ENCODE data around the gene HSF5.

HSF5 gene

DNA sequence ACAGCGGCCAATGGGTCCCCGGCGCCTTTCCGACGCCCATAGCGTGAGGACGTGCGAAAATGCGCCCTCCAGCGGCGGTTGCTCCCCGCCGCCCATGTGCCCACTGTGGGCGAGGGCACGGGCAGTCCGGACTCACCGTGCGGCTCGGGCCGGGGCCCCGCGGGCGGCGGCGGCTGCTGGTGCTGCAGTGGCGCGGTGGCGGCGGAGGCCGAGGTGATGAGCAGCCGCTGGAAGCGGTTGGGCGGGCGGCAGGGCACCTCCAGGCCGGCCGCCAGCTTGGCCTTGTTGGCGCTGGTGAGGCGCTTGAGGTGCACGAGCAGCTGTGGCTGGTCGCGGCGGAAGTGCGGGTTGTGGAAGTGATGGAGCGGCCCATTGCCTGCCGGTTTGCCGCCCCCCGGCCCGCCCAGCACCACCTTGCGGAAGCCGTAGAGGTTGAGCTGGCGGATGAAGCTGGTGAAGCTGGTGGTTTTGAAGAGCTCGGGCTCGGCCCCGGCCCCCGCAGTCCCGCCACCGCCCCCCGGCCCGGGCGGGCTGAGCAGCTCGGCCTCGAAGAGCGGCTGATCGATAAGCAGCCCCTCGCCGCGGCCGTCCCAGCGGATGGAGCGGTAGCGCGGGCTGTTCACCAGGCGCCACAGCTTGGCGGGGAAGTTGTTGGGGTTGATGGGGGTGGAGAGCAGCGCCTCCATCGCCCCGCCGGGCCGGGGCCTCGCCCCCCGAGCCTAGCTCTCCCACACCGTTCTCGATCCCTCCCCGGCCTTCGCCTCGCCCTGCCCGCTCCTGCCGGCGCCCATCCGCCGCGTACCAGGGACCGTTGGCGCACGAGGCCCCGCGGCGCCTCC lies at the start of gene HSF5:
Gene HSF5, minus strand, starts transcription at position 820 of the 839 bp plus-strand sequence. Its CDS starts 134 bp downstream, at position 686.
- Histone ChIP-seq H3K4me3 (ENCODE audit: low read depth in 1 of 5, low read length in 5 of 5) (no peak within 1 kb of the TSS), H3K9me3 (ENCODE audit: control insufficient read depth in 5 of 5, low read length in 5 of 5) (no peaks in the 10 kb centered on the region), H3K9ac (ENCODE audit: low read length in 5 of 5) (no peak within 1 kb of the TSS), H3K36me3 (ENCODE audit: control insufficient read depth in 5 of 5, insufficient read depth in 5 of 5, low read length in 5 of 5) (peaks cover 27 to 47% (median 36%) of the 10 kb centered on the region in 5 donors), H3K4me1 (ENCODE audit: control insufficient read depth in 5 of 5, insufficient read depth in 5 of 5, low read length in 5 of 5) (peaks cover 0 to 3% (median 0%) of the 10 kb centered on the region in 5 donors), H3K27ac (ENCODE audit: low read depth, low read length) (no peak within 1 kb of the TSS), H3K27me3 (ENCODE audit: control insufficient read depth in 5 of 5, insufficient read depth in 4 of 5, low read length in 5 of 5) (no peaks in the 10 kb centered on the region)

DNA sequence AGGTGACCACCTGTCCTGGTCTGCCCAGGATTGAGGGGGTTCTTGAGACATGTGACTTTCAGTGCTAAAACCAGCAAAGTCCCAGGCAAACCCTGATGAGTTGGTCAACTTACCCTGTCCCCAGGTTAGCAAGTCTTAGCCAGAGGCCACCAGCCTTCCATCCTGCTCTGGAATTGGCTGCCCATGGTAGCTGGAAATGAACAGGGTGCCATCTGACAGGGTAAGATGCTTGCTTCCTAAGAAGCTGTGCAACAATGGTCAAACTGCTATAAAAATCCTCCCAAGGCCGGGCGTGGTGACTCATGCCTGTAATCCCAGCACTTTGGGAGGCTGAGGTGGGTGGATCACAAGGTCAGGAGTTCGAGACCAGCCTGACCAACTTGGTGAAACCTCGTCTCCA lies 49.1 kb upstream of the HSF5 start:
- Histone ChIP-seq H3K36me3 (ENCODE audit: control insufficient read depth in 5 of 5, insufficient read depth in 5 of 5, low read length in 5 of 5) (no peaks in the 10 kb centered on the region), H3K9me3 (ENCODE audit: control insufficient read depth in 5 of 5, low read length in 5 of 5) (no peaks in the 10 kb centered on the region), H3K4me1 (ENCODE audit: control insufficient read depth in 5 of 5, insufficient read depth in 5 of 5, low read length in 5 of 5) (peaks cover 0 to 24% (median 6%) of the 10 kb centered on the region in 5 donors), H3K27ac (ENCODE audit: low read depth, low read length) (no peak overlapping the region), H3K9ac (ENCODE audit: low read length in 5 of 5) (no peak overlapping the region), H3K4me3 (ENCODE audit: low read depth in 1 of 5, low read length in 5 of 5) (no peak overlapping the region), H3K27me3 (ENCODE audit: control insufficient read depth in 5 of 5, insufficient read depth in 4 of 5, low read length in 5 of 5) (no peaks in the 10 kb centered on the region)

GRCh38 chr17:58536542-58536941 lies 48.3 kb upstream of the HSF5 start:
- Histone ChIP-seq H3K27me3 (ENCODE audit: control insufficient read depth in 5 of 5, insufficient read depth in 4 of 5, low read length in 5 of 5) (no peaks in the 10 kb centered on the region), H3K4me1 (ENCODE audit: control insufficient read depth in 5 of 5, insufficient read depth in 5 of 5, low read length in 5 of 5) (peaks cover 0 to 29% (median 10%) of the 10 kb centered on the region in 5 donors), H3K9me3 (ENCODE audit: control insufficient read depth in 5 of 5, low read length in 5 of 5) (no peaks in the 10 kb centered on the region), H3K9ac (ENCODE audit: low read length in 5 of 5) (no peak overlapping the region), H3K4me3 (ENCODE audit: low read depth in 1 of 5, low read length in 5 of 5) (no peak overlapping the region), H3K27ac (ENCODE audit: low read depth, low read length) (no peak overlapping the region), H3K36me3 (ENCODE audit: control insufficient read depth in 5 of 5, insufficient read depth in 5 of 5, low read length in 5 of 5) (no peaks in the 10 kb centered on the region)

GRCh38 chr17:58535431-58535830 lies 47.2 kb upstream of the HSF5 start:
- Histone ChIP-seq H3K27me3 (ENCODE audit: control insufficient read depth in 5 of 5, insufficient read depth in 4 of 5, low read length in 5 of 5) (no peaks in the 10 kb centered on the region), H3K4me3 (ENCODE audit: low read depth in 1 of 5, low read length in 5 of 5) (no peak overlapping the region), H3K9me3 (ENCODE audit: control insufficient read depth in 5 of 5, low read length in 5 of 5) (no peaks in the 10 kb centered on the region), H3K36me3 (ENCODE audit: control insufficient read depth in 5 of 5, insufficient read depth in 5 of 5, low read length in 5 of 5) (no peaks in the 10 kb centered on the region), H3K9ac (ENCODE audit: low read length in 5 of 5) (no peak overlapping the region), H3K4me1 (ENCODE audit: control insufficient read depth in 5 of 5, insufficient read depth in 5 of 5, low read length in 5 of 5) (peaks cover 1 to 37% (median 18%) of the 10 kb centered on the region in 5 donors), H3K27ac (ENCODE audit: low read depth, low read length) (no peak overlapping the region)

GRCh38 chr17:58534901-58535421 lies 46.8 kb upstream of the HSF5 start:
- H3K36me3 ChIP-seq (ENCODE audit: control insufficient read depth in 5 of 5, insufficient read depth in 5 of 5, low read length in 5 of 5): no peaks in the 10 kb centered on the region
- H3K4me3 ChIP-seq (ENCODE audit: low read depth in 1 of 5, low read length in 5 of 5): no peak overlapping the region
- peaks cover 1 to 38% (median 18%) of the 10 kb centered on the region in 5 donors for H3K4me1 ChIP-seq (ENCODE audit: control insufficient read depth in 5 of 5, insufficient read depth in 5 of 5, low read length in 5 of 5)
- H3K9me3 ChIP-seq (ENCODE audit: control insufficient read depth in 5 of 5, low read length in 5 of 5): no peaks in the 10 kb centered on the region
- no peak overlapping the region for H3K27ac ChIP-seq (ENCODE audit: low read depth, low read length)
- no peak overlapping the region for H3K9ac ChIP-seq (ENCODE audit: low read length in 5 of 5)
- H3K27me3 ChIP-seq (ENCODE audit: control insufficient read depth in 5 of 5, insufficient read depth in 4 of 5, low read length in 5 of 5): no peaks in the 10 kb centered on the region

GRCh38 chr17:58534331-58534730 lies 46.1 kb upstream of the HSF5 start:
- H3K9me3 ChIP-seq (ENCODE audit: control insufficient read depth in 5 of 5, low read length in 5 of 5): no peaks in the 10 kb centered on the region
- peaks cover 1 to 40% (median 18%) of the 10 kb centered on the region in 5 donors for H3K4me1 ChIP-seq (ENCODE audit: control insufficient read depth in 5 of 5, insufficient read depth in 5 of 5, low read length in 5 of 5)
- H3K4me3 ChIP-seq (ENCODE audit: low read depth in 1 of 5, low read length in 5 of 5): no peak overlapping the region
- no peaks in the 10 kb centered on the region for H3K36me3 ChIP-seq (ENCODE audit: control insufficient read depth in 5 of 5, insufficient read depth in 5 of 5, low read length in 5 of 5)
- H3K27ac ChIP-seq (ENCODE audit: low read depth, low read length): no peak overlapping the region
- H3K9ac ChIP-seq (ENCODE audit: low read length in 5 of 5): no peak overlapping the region
- no peaks in the 10 kb centered on the region for H3K27me3 ChIP-seq (ENCODE audit: control insufficient read depth in 5 of 5, insufficient read depth in 4 of 5, low read length in 5 of 5)

DNA sequence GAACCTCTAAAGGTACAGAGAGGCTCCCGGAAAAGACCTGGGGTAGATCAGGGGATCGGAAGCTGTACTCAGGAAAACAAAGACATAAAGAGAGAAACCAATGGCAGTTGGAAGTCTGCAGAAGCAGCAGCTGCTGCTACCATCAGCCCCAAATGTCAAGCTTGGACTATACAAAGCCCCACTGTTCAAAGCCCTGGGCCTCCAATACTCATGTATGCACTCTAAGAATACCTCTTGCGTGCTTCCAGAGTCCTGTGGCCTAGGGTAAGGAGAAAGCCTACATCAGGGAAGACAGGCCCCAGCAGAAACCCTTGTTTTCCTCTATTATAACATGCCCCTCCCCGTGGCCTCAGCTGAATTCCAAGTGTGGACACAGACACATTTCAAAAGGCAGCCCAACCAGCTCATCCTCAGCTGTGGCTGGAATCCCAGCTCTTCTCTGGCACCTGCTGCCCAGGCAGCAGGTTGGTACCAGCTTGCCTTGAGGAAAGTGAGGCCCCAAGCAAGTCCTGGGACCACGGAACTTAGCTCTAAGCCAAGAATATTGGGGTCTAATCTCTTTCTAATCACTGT lies 45.5 kb upstream of the HSF5 start:
- H3K4me1 ChIP-seq (ENCODE audit: control insufficient read depth in 5 of 5, insufficient read depth in 5 of 5, low read length in 5 of 5): peaks cover 1 to 40% (median 25%) of the 10 kb centered on the region in 5 donors

DNA sequence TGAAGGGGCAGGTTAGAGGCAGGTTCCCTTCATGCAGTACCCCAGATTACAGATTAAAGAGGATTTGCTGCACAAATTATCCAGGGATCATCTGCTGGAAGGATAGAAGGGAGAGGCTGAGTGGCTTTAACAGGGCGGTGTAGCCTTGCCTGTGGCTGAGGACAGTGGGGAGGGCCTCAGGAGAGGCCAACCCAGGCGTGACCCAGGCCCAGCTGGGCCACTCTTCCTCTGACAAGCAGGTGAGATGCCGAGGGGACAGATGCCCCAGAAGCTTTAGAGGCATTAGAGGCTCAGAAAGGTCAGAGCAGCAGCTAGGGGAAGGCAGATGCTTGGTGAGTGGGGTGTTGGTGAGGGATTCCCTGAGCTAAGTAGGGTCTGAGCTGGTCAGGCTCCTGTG lies 44.3 kb upstream of the HSF5 start:
- H3K4me3 ChIP-seq (ENCODE audit: low read depth in 1 of 5, low read length in 5 of 5): peak overlapping the region; percentile 66 to 72 (median 68)
- peaks cover 1 to 47% (median 31%) of the 10 kb centered on the region in 5 donors for H3K4me1 ChIP-seq (ENCODE audit: control insufficient read depth in 5 of 5, insufficient read depth in 5 of 5, low read length in 5 of 5)
- H3K9ac ChIP-seq (ENCODE audit: low read length in 5 of 5): peak overlapping the region in 2 of 5 donors; percentile 64 to 65

More for the DNA sequence above, 45.5 kb upstream of the HSF5 start:
- H3K9ac ChIP-seq (ENCODE audit: low read length in 5 of 5): no peak overlapping the region
- H3K4me3 ChIP-seq (ENCODE audit: low read depth in 1 of 5, low read length in 5 of 5): no peak overlapping the region
- H3K36me3 ChIP-seq (ENCODE audit: control insufficient read depth in 5 of 5, insufficient read depth in 5 of 5, low read length in 5 of 5): no peaks in the 10 kb centered on the region
- H3K9me3 ChIP-seq (ENCODE audit: control insufficient read depth in 5 of 5, low read length in 5 of 5): no peaks in the 10 kb centered on the region
- H3K27me3 ChIP-seq (ENCODE audit: control insufficient read depth in 5 of 5, insufficient read depth in 4 of 5, low read length in 5 of 5): no peaks in the 10 kb centered on the region
- no peak overlapping the region for H3K27ac ChIP-seq (ENCODE audit: low read depth, low read length)

GRCh38 chr17:58531661-58532554 lies 43.7 kb upstream of the HSF5 start:
- no peak overlapping the region for H3K27ac ChIP-seq (ENCODE audit: low read depth, low read length)
- no peaks in the 10 kb centered on the region for H3K9me3 ChIP-seq (ENCODE audit: control insufficient read depth in 5 of 5, low read length in 5 of 5)
- peak overlapping the region in 3 of 5 donors; percentile 47 to 68 (median 64) for H3K9ac ChIP-seq (ENCODE audit: low read length in 5 of 5)
- no peaks in the 10 kb centered on the region for H3K27me3 ChIP-seq (ENCODE audit: control insufficient read depth in 5 of 5, insufficient read depth in 4 of 5, low read length in 5 of 5)
- H3K36me3 ChIP-seq (ENCODE audit: control insufficient read depth in 5 of 5, insufficient read depth in 5 of 5, low read length in 5 of 5): no peaks in the 10 kb centered on the region
- peak overlapping the region; percentile 66 to 72 (median 68) for H3K4me3 ChIP-seq (ENCODE audit: low read depth in 1 of 5, low read length in 5 of 5)
- peaks cover 1 to 53% (median 31%) of the 10 kb centered on the region in 5 donors for H3K4me1 ChIP-seq (ENCODE audit: control insufficient read depth in 5 of 5, insufficient read depth in 5 of 5, low read length in 5 of 5)

More for the DNA sequence above, 44.3 kb upstream of the HSF5 start:
- no peaks in the 10 kb centered on the region for H3K9me3 ChIP-seq (ENCODE audit: control insufficient read depth in 5 of 5, low read length in 5 of 5)
- H3K27me3 ChIP-seq (ENCODE audit: control insufficient read depth in 5 of 5, insufficient read depth in 4 of 5, low read length in 5 of 5): no peaks in the 10 kb centered on the region
- H3K36me3 ChIP-seq (ENCODE audit: control insufficient read depth in 5 of 5, insufficient read depth in 5 of 5, low read length in 5 of 5): no peaks in the 10 kb centered on the region
- no peak overlapping the region for H3K27ac ChIP-seq (ENCODE audit: low read depth, low read length)
